Adipose tissue (tissue), 3 donors: Measurements from ENCODE around the gene DENND1B. TPM values are rescaled to one million over a fixed set of nuclear protein-coding genes. Genes with fewer than 3 reads are reported as not detected.

Experiments
- H3K27ac ChIP-seq: one replicate; pipeline ENCODE4 v1.5.1; 2013; ENCODE audit warnings: low read depth, low read length
- WGBS, 3 donors: extraction: QIAGEN DNeasy Blood & Tissue Kit; methylation state at CpG; one replicate each; pipeline ENCODE4 v1.1.7; 2013; 5-methylcytosine and 5-hydroxymethylcytosine counted together
- polyA plus RNA-seq, 3 donors: library from polyadenylated mRNA; stranded (reverse); fragments of 200-250 nt; gene quantifications; one replicate each; pipeline ENCODE4 v1.2.3, GENCODE V29; 2013
- donor health status: healthy with polysubstance abuse.
- donor health status: Bipolar disorder and iron deficiency.
- donor health status: healthy.

DENND1B gene
- polyA plus RNA-seq, 3 donors = 1.3 to 3.0 (median 1.9) TPM

DNA sequence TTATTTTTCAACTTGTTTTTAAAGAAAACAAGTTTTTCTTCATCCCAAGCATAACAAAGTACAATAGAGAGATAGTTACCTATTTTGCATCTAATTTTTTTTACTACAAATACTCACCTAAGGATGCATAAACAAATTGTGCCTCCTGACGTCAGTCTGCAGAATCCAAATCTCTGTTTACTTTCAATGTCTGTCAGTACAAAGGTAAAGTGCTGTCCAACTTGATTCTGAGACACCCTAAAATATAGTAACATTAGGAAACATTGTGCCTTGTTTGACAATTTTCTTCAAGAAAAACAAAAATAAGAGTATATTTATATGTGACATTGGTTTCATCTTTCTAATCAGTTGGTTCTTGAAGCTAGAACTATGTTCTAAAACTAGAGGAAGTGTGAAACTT, 103.4 kb downstream of the DENND1B start:
- 52 to 88% (median 84%) methylated on average over 1 of the region's 1 CpG for WGBS, 3 donors
- H3K27ac ChIP-seq = no peak overlapping the region

DNA sequence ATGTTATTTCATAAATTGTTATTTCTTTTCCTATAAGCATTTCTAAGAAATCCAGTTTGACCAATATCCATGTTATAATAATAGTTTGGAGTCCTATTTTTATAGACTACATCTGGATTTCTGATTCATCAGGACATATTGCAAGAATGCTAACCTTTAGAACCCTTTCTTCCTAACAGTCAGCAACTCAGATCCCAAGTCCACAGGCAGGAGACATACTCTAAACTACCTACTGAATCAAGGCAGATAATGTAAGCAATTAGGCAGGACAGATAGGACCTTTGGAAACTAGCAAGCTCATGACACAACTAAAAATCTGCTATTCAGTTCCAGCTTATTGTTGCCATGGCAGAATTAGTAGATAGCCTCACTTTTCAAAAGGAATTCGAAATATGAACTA, 104.1 kb downstream of the DENND1B start:
- 87 to 93% (median 92%) methylated on average over 1 of the region's 1 CpG for WGBS, 3 donors
- no peak overlapping the region for H3K27ac ChIP-seq

DNA sequence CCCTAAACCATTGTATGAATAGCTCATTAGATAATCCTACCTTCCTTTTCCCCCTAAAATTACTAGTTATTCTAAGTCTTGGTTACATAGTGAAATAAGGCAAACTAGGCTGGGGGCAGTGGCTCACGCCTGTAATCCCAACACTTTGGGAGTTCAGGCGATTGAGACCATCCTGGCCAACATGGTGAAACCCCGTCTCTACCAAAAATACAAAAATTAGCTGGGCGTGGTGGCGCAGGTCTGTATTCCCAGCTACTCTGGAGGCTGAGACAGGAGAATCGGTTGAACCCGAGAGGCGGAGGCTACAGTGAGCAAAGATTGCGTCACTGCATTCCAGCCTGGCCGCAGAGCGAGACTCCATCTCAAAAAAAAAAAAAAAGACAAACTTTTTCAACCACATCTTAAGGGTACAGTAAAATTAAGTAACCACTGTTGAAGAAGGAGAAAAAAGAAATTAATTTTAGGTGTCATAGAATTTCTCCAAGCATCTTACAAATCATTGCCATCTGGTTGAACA, 108.5 kb downstream of the DENND1B start:
- 91 to 98% (median 96%) methylated on average over 11 of the region's 11 CpGs for WGBS, 3 donors
- no peak overlapping the region for H3K27ac ChIP-seq

DNA sequence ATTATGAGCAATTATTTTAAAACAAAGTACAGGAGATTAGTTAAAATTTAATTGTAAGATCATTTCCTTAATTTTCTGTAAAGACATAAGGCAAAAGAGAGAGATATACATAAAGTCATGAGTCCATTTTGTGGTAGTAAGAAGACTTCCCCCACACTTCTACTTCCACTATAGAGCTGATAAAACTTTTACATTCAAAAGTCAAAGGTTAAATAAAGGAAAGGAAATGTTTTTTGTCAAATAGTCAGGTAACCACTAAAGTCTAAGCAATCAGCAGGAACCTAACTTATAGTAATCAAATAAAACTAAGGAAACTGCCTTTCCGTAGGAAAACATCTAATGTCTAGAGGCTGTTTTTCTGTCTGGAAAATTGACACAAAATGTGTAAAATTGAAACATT, 110.9 kb downstream of the DENND1B start:
- H3K27ac ChIP-seq = no peak overlapping the region
- 93 to 100% (median 96%) methylated on average over 1 of the region's 1 CpG for WGBS, 3 donors

DNA sequence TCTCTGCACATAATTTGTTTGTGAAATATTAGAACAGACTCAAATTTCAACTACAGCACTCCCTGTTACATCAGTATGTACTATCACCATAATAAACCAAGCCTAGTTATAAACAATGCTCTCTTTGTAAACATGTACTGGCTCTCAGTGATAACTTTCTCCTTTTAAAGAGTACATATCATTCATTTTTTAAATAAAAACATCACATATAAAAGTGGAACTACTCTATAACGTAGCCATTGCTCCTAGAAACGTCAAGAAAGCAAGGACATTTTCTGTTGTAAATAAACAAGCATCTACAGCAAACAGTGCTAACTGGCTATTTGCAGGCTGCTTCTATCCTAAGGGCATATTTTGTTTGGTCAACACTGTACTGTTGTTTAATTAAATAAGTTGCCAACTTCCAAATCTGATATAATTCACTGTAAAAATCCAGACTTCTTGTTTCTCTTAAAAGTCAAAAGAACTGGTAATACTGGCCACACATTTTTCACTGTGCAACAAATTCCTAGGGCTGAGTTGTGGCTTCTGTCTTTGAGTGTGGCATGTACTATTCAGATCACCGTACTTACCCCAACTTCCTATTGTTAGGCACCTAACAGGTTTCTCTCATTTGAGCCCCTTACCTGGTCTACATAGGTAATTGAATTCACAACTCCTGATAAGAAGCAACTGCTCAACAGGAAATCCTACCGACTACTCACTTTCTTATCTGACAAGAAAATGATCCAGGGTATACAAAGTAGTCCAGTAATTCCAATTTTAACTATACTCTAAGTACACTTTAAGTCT, 111.9 kb downstream of the DENND1B start:
- 31 to 83% (median 75%) methylated on average over 4 of the region's 4 CpGs for WGBS, 3 donors
- no peak overlapping the region for H3K27ac ChIP-seq

DNA sequence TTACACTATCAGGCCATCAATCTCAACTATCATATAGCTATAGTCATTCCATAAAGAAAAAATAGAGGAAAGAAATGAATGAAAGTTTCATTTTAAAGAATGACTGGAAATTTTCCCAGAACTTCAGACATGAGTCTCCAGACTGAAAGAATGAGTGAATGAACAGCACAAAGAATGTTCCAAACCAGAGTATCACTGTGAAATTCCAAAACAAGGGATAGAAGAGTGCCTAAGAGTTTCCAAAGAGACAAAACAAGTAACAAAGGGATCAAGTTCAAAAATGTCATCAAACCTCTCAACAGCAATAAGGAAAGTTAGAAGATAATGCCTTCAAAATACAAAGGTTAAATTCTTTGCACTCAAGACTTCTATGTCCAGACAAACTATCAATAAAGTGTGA, 114.9 kb downstream of the DENND1B start:
- H3K27ac ChIP-seq = no peak overlapping the region

DNA sequence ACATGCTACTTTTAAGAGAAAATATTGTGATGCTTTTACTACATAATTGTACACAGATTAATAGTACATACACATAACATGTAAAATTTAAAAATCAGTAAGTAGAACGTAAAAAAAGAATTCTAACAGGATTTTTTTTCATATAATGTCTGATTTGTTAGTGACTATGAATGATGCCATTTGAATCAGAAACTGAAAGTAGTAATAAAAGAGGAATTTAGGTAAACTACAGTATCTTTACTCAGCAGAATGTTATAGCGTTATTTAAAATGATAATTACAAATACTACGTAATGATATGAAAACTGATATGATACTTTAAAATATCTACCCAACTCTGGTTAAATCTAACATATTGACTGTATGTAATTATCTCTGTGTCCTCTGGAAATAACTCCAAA, 116.1 kb downstream of the DENND1B start:
- WGBS, 3 donors = 59 to 80% (median 60%) methylated on average over 3 of the region's 3 CpGs
- no peak overlapping the region for H3K27ac ChIP-seq

DNA sequence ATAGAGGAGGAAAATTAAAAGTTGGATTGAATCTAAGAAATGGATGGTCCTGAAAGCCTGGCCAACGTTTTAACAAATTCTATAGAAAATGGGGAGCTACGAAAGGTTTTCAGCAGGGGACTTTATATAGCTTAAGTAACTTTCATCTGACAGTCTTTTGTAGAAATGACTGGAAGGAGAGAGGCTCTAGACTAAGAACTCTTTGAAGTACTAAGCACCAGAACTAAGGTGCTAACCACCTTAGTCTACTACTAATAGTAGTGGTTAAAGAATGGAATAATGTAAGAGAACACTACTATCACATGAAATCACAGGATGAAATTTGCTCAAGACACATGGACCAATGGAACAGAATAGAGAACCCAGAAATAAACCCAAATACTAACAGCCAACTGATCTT, 126.1 kb downstream of the DENND1B start:
- 87% methylated on average over 2 of the region's 2 CpGs for WGBS, 3 donors
- no peak overlapping the region for H3K27ac ChIP-seq

DNA sequence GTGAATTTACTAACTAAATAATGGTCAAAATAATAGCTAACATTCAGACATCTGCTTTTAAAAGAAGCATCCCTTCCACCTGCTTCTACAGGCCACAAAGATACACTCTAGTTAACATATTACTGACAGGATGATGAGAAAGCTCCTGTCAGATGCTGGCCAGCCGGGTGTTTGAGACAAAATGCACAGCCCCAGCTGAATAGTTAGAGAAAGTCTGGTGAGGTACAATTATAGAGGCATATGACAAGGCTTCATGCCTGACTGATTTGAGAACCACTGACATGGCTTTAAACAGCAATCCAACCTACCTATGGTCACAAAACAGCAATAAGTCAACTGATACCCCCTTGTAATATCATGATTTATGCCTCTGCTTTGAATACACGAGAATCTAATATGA, 137.0 kb downstream of the DENND1B start:
- WGBS, 3 donors = 84 to 93% (median 91%) methylated on average over 2 of the region's 2 CpGs
- no peak overlapping the region for H3K27ac ChIP-seq

DNA sequence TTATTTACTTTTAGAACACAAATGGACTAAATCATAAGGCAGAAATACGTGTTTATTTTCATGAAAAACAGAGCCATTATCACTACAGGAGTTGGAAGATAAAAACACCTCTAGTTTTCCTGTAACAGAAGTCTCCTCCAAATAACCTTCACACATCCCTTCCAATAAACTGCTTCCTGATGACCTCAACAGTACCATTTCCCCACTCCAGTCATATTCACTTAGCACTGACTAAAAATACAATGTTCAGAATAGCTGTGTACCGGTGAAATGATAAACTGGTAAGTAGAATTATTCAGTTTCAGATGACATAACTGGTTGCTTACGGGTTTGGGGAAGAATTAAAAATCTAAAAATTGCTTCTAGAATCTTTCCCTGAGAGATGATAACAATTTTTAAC, 137.9 kb downstream of the DENND1B start:
- H3K27ac ChIP-seq = no peak overlapping the region
- WGBS, 3 donors = 58 to 86% (median 79%) methylated on average over 3 of the region's 3 CpGs

DNA sequence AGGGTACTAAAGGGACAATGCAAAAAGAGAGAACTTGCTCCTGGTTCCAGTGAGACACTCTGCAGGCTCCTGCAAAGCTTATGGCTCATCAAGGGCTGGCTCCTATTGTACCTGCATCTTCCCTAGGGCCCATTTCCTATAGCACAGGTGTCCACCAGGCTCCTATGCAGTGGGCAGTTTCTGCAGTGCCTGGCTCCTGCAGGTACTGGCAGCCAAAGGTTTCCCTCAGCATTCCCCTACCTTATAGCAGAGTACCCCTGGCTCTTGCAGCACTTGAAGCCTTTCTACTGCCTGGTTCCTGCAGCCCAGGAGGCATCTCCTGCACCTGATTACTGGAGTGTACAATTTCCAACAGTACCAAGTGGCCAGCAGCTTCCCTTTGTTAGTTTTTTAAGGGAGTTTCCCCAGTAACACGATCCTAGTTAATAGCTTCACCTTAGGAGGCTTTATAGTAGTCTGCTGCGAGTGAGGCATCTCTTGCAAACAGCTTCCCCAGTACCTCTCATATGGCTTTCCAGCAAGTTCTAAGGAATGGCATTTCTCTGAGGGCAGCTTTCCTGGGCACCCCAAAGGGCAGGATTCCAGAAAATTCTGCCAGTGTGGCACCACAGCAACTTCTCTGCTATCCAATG, 141.7 kb downstream of the DENND1B start:
- 71 to 90% (median 82%) methylated on average over 2 of the region's 2 CpGs for WGBS, 3 donors
- H3K27ac ChIP-seq = no peak overlapping the region

DNA sequence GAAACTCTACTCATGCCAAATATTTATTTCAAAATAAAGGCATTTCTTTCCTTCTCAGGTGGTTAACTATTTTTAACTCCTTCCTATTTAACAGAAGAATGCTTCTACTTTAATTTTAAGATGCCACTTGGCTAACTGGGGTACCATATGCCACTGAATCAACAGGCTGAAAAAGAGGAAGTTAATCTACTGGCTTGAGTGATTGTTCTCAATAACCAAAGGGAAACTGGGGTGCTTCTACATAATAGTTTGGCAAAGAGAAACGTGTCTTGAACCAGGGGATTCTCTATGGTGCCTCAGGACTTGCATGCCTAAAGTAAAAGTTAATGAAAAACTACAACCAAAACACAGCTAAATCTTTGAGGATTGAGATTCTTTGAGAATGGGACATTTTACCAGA, 142.6 kb downstream of the DENND1B start:
- 54 to 84% (median 54%) methylated on average over 1 of the region's 1 CpG for WGBS, 3 donors

DNA sequence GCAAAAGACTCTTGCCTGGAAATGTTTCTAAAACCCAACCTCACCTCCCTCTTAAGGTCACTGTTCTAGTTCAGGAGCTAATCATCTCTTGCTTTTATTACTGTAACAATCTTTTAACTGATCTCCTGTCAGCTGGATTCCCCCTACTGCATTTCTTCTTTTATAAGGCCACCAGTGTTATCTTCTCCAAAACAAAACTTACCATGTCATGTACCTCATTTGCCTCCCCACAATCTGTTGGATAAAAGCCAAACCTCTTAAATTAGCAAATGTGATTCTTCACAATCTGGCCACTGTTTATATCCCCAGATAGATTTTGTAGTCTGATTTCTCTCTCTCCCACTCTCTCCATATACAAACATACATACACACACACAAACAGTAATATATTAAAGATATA, 143.3 kb downstream of the DENND1B start:
- H3K27ac ChIP-seq = no peak overlapping the region

More for the DNA sequence above, 142.6 kb downstream of the DENND1B start:
- H3K27ac ChIP-seq = no peak overlapping the region

DNA sequence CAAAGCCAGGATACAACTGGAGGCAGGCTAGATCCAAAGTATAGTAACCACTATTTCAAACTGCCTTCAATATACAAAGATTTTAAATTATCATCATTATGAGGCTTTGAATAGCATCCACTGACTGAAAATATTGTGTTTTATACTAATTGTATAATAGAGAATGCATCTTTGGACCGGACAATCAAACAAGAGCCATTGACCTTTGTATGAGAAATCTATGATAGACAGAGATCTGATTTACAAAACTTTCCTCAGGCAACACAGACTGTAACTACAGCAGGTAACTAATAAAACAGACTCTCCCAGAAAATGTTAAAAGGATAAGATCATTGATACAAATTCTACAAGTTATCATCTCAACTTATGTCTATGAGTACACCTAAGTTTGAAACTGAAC, 152.9 kb downstream of the DENND1B start:
- no peak overlapping the region for H3K27ac ChIP-seq
- 95 to 100% (median 97%) methylated on average over 1 of the region's 1 CpG for WGBS, 3 donors

DNA sequence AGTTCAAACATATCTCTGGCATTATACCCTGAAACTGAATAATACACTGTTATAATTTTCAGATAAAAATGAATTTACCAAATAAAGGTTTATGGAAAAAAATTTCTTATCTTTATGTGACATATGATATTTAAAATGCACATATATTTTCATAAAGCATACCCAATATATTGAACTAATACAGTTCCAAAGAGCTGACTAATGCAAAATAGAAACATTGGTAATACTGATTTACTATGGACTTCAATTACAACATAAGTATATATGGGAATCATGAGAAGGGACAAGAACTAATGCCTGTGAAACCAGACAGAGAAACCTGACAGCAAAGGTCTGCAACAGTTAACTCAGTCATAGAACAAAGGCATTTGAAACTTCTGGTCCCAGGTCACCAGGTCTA, 153.5 kb downstream of the DENND1B start:
- H3K27ac ChIP-seq = no peak overlapping the region

DNA sequence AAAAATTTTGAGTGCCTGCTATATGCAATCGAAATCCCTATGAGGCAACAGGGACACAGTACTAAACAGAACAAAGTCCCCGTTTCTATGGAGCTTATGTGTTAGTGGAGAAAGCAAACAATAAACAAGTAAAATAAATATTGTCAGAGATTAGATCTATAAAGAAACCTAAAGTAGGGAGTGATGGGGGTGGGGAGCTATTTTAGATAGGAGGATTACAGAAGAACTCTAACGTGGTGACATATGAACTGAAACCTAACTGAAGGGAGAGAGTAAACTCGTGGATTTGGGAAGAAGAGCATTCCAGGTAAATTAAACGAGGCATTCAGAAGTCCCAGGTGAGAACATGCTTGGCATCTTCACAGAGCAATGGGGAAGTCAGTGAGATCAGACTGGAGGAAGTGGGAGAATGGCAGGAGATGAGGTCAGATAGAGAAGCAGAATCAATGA, 154.5 kb downstream of the DENND1B start:
- 37 to 78% (median 73%) methylated on average over 5 of the region's 5 CpGs for WGBS, 3 donors
- no peak overlapping the region for H3K27ac ChIP-seq

DNA sequence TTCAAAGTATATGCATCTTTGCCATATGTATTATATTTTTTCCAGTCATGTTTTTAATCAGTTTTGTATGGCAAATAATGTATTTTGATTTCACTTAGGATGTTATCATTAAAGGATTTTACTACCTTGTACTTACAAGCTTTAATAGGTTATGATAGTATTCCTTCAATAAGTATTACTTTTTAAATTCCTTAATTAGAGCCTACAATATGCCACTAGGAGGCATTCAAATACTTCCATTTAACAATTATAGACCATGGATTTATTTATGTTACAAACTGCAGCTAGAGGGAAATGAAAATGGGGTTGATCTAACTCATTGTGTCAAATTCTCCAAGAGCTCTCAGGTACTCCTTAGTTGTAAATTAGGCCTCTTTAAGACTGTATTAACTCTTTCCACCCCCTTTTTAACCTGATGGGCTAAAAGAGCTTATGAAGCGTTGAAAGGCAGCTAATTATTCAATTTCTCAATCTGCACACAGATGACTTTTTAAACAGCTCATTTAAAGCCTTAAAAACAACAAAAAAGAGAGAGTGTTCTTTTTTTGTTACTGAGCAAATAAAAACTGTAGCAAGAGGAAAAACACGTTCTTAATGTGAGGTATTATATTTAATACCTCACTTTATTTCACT, 156.2 kb downstream of the DENND1B start:
- H3K27ac ChIP-seq = no peak overlapping the region
- 29 to 44% (median 30%) methylated on average over 2 of the region's 2 CpGs for WGBS, 3 donors

DNA sequence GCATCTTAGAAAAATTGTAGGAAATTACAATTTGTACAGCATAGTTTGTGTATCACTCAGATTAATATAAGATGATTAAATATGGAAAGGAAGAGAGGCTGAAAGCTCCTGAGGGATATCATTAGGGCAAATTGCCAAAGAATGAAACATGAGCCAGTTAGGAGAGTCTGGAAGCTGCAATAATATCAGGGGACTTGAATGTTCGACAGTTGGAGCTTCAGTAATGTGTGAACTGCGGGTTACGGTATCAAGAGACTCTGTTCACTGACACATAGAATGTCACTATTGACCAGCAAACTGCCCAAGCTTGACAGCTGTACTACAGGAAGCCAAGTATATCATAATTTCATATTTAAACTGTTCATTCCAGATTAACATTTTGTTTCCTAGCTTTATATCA, 157.2 kb downstream of the DENND1B start:
- no peak overlapping the region for H3K27ac ChIP-seq
- 23 to 70% (median 59%) methylated on average over 3 of the region's 3 CpGs for WGBS, 3 donors

DNA sequence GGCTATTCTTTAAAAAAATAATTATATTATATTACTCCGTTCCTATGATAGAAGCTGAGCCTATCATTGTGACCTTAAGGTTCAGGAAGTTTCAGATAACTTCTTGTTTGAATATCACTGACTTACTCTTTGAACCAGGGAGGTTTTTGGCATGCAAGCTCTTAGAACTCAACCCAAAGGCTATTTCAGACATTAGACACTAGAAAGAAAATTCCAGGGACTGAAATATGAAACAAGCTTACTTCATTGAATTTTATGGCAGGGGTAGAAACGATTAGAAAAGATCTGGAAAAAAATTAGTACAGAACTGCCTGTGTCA, 159.6 kb downstream of the DENND1B start:
- 41 to 86% (median 82%) methylated on average over 2 of the region's 2 CpGs for WGBS, 3 donors
- H3K27ac ChIP-seq = no peak overlapping the region
